Neural cell (in vitro differentiated cells): ENCODE data around the gene GRHL3. TPM values are rescaled to one million over a fixed set of nuclear protein-coding genes. Genes with fewer than 3 reads are reported as not detected.

Source experiments
- H2AFZ ChIP-seq: fragments of 200-600, 300-800 bp; sonication (generic), shearing (Covaris generic); 2 replicates; pipeline ENCODE4 v1.6.0; 2014; ENCODE audit warnings: low read depth, mild to moderate bottlenecking, antibody characterized with exemption, low read length, moderate library complexity
- H3F3A ChIP-seq: fragments of 200-600 bp; shearing (Covaris generic); 2 replicates; pipeline ENCODE4 v1.6.1; 2016; ENCODE audit warnings: mild to moderate bottlenecking, moderate library complexity, mixed read lengths, antibody characterized with exemption, low read length; ENCODE audit not compliant: insufficient read depth, poor library complexity, severe bottlenecking
- H3K27ac ChIP-seq: fragments of 200-600, 300-800 bp; sonication (generic), shearing (Covaris generic); 2 replicates; pipeline ENCODE4 v1.5.1; 2014; ENCODE audit warnings: mild to moderate bottlenecking, low read length, moderate library complexity
- H3K27me3 ChIP-seq: fragments of 300-800, 200-600 bp; sonication (generic), shearing (Covaris generic); 2 replicates; pipeline ENCODE4 v1.6.0; 2014; ENCODE audit warnings: mild to moderate bottlenecking, low read depth, low read length, moderate library complexity; ENCODE audit not compliant: insufficient read depth
- H3K36me3 ChIP-seq: fragments of 300-800, 200-600 bp; sonication (generic), shearing (Covaris generic); 2 replicates; pipeline ENCODE4 v1.5.1; 2014; ENCODE audit warnings: mild to moderate bottlenecking, antibody characterized with exemption, low read length, moderate library complexity; ENCODE audit not compliant: insufficient read depth
- H3K4me2 ChIP-seq: fragments of 300-800, 200-600 bp; sonication (generic), shearing (Covaris generic); 2 replicates; pipeline ENCODE4 v1.6.0; 2014; ENCODE audit warnings: mild to moderate bottlenecking, low read length
- H3K4me3 ChIP-seq: fragments of 300-800, 200-600 bp; sonication (generic), shearing (Covaris generic); 2 replicates; pipeline ENCODE4 v1.5.1; 2014; ENCODE audit warnings: mild to moderate bottlenecking, low read length, moderate library complexity
- H3K79me2 ChIP-seq: fragments of 200-600 bp; shearing (Covaris generic); replicated peaks from 2 replicates; pipeline ENCODE4 v1.6.0; 2014; ENCODE audit warnings: mild to moderate bottlenecking, low read length, moderate library complexity; ENCODE audit not compliant: insufficient read depth
- H3K9ac ChIP-seq: fragments of 300-800, 200-600 bp; sonication (generic), shearing (Covaris generic); 2 replicates; pipeline ENCODE4 v1.6.1; 2016; ENCODE audit warnings: mild to moderate bottlenecking, low read length, mixed read lengths
- H3K9me2 ChIP-seq: fragments of 200-600 bp; shearing (Covaris generic); 2 replicates; pipeline ENCODE4 v1.6.1; 2016; ENCODE audit warnings: mild to moderate bottlenecking, low read length, mixed read lengths; ENCODE audit not compliant: insufficient read depth
- H3K9me3 ChIP-seq: fragments of 200-600, 300-800 bp; sonication (generic), shearing (Covaris generic); 2 replicates; pipeline ENCODE4 v1.6.1; 2016; ENCODE audit warnings: mild to moderate bottlenecking, mixed run types, low read length, moderate library complexity, mixed read lengths
- H4K20me1 ChIP-seq: fragments of 200-600 bp; shearing (Covaris generic); 2 replicates; pipeline ENCODE4 v1.6.1; 2016; ENCODE audit warnings: mild to moderate bottlenecking, mixed run types; ENCODE audit not compliant: insufficient read depth
- EP300 ChIP-seq: fragments of 450-650 bp; conservative IDR thresholded peaks from 2 replicates; pipeline ENCODE4 v1.6.1; 2014; ENCODE audit warnings: antibody characterized with exemption, mild to moderate bottlenecking, moderate library complexity; ENCODE audit not compliant: poor library complexity, severe bottlenecking
- EZH2 ChIP-seq: fragments of 200-600, 300-800 bp; shearing (Covaris generic), sonication (generic); IDR thresholded peaks from 2 replicates; pipeline ENCODE4 v1.6.1; 2014; ENCODE audit warnings: antibody characterized with exemption, low read length, borderline replicate concordance, mild to moderate bottlenecking; ENCODE audit not compliant: insufficient read depth, poor library complexity, severe bottlenecking
- MXI1 ChIP-seq: fragments of 450-650 bp; conservative IDR thresholded peaks from 2 replicates; pipeline ENCODE4 v1.6.1; 2014; ENCODE audit warnings: antibody characterized with exemption, mild to moderate bottlenecking; ENCODE audit not compliant: poor library complexity, severe bottlenecking
- POLR2AphosphoS5 ChIP-seq: IDR thresholded peaks from 2 replicates; pipeline ENCODE4 v1.6.1; 2012
- RAD21 ChIP-seq: fragments of 450-650 bp; conservative IDR thresholded peaks from 2 replicates; pipeline ENCODE4 v1.6.1; 2014; ENCODE audit warnings: antibody characterized with exemption, mild to moderate bottlenecking, moderate library complexity
- SMC3 ChIP-seq: fragments of 450-650 bp; conservative IDR thresholded peaks from 2 replicates; pipeline ENCODE4 v1.6.1; 2014; ENCODE audit warnings: antibody characterized with exemption, mild to moderate bottlenecking, moderate library complexity; ENCODE audit not compliant: poor library complexity
- TAF1 ChIP-seq: IDR thresholded peaks from 2 replicates; pipeline ENCODE4 v1.6.1; 2012; ENCODE audit warnings: low read depth
- polyA plus RNA-seq: library from polyadenylated mRNA; depleted of rRNA; stranded (reverse); fragments of >200 nt; gene quantifications from 2 replicates; pipeline ENCODE4 v1.2.3, GENCODE V29; 2014
- TF ChIP-seq, protein P1 (sequence below): IDR thresholded peaks from 2 replicates; pipeline ENCODE4 v1.6.1; 2012; ENCODE audit warnings: borderline replicate concordance
- TF ChIP-seq, protein P2 (sequence below): fragments of 450-650 bp; IDR thresholded peaks from 2 replicates; pipeline ENCODE4 v1.5.1; 2014; ENCODE audit warnings: antibody characterized with exemption, mild to moderate bottlenecking, moderate library complexity; ENCODE audit not compliant: poor library complexity, severe bottlenecking

The GRHL3 gene
- polyA plus RNA-seq, 1 donor from 2014 or later = not detected

DNA sequence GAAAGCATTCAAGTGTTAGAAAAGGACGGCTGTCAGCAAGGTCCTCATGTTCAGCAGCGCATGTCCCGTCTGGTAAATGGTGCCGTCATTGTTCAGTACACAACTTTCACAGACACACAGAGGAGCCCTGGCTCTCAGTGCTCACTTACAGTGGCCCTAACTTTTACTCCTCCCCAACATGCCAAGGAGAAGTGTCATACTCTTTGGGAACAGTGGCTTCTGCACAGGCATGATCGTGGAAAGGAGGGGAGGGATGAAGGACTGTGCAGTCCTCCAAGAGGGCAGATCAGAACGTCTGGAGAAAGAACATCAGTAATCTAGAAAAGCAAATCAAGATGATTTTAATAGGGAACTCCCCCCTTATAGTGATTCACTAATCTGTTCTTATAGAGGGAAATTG, 3.8 kb upstream of the GRHL3 start:
- Histone ChIP-seq H3K27me3 (peaks cover 25% of the 10 kb centered on the region), H2AFZ (no peak overlapping the region), H3K9me3 (no peaks in the 10 kb centered on the region)

DNA sequence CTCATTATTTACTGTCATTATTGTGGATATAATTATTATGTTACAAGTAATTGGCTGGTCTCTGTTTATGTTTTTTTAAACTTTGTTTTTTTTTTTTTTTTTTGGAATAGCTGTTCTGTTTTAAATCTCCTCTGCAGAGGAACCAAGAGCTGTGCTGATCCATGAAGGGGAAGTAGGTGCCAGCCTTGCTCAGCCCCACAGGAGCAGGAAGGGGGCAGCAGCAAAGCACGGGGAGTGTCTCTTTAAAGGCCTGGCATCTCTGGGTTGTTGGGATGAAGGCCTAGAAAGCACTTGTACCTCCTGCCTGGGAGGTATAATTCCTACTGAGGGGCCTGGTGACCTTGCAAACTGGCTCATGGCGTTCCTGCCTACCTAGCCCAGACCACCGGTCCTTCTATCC, 2.5 kb upstream of the GRHL3 start:
- Histone ChIP-seq H4K20me1 (no peaks in the 10 kb centered on the region), H3K9me3 (no peaks in the 10 kb centered on the region), H3K27me3 (peaks cover 38% of the 10 kb centered on the region), H2AFZ (no peak overlapping the region), H3K79me2 (no peaks in the 10 kb centered on the region), H3K9me2 (no peaks in the 10 kb centered on the region), H3K4me2 (no peak overlapping the region), H3K9ac (no peak overlapping the region), H3K36me3 (no peaks in the 10 kb centered on the region), H3K27ac (no peak overlapping the region), H3F3A (no peaks in the 10 kb centered on the region), H3K4me3 (no peak overlapping the region)
- TF ChIP-seq, protein P1, sequence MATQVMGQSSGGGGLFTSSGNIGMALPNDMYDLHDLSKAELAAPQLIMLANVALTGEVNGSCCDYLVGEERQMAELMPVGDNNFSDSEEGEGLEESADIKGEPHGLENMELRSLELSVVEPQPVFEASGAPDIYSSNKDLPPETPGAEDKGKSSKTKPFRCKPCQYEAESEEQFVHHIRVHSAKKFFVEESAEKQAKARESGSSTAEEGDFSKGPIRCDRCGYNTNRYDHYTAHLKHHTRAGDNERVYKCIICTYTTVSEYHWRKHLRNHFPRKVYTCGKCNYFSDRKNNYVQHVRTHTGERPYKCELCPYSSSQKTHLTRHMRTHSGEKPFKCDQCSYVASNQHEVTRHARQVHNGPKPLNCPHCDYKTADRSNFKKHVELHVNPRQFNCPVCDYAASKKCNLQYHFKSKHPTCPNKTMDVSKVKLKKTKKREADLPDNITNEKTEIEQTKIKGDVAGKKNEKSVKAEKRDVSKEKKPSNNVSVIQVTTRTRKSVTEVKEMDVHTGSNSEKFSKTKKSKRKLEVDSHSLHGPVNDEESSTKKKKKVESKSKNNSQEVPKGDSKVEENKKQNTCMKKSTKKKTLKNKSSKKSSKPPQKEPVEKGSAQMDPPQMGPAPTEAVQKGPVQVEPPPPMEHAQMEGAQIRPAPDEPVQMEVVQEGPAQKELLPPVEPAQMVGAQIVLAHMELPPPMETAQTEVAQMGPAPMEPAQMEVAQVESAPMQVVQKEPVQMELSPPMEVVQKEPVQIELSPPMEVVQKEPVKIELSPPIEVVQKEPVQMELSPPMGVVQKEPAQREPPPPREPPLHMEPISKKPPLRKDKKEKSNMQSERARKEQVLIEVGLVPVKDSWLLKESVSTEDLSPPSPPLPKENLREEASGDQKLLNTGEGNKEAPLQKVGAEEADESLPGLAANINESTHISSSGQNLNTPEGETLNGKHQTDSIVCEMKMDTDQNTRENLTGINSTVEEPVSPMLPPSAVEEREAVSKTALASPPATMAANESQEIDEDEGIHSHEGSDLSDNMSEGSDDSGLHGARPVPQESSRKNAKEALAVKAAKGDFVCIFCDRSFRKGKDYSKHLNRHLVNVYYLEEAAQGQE = no peak
- TF ChIP-seq EP300 = no peak
- TF ChIP-seq MXI1 = no peak
- TF ChIP-seq SMC3 = no peak
- no peak for TF ChIP-seq TAF1
- TF ChIP-seq RAD21 = no peak
- no peak for TF ChIP-seq EZH2
- TF ChIP-seq, protein P2, sequence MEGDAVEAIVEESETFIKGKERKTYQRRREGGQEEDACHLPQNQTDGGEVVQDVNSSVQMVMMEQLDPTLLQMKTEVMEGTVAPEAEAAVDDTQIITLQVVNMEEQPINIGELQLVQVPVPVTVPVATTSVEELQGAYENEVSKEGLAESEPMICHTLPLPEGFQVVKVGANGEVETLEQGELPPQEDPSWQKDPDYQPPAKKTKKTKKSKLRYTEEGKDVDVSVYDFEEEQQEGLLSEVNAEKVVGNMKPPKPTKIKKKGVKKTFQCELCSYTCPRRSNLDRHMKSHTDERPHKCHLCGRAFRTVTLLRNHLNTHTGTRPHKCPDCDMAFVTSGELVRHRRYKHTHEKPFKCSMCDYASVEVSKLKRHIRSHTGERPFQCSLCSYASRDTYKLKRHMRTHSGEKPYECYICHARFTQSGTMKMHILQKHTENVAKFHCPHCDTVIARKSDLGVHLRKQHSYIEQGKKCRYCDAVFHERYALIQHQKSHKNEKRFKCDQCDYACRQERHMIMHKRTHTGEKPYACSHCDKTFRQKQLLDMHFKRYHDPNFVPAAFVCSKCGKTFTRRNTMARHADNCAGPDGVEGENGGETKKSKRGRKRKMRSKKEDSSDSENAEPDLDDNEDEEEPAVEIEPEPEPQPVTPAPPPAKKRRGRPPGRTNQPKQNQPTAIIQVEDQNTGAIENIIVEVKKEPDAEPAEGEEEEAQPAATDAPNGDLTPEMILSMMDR = no peak
- no peak for TF ChIP-seq POLR2AphosphoS5

More for the DNA sequence above, 3.8 kb upstream of the GRHL3 start:
- H3F3A ChIP-seq = no peaks in the 10 kb centered on the region
- H4K20me1 ChIP-seq = no peaks in the 10 kb centered on the region
- TF ChIP-seq EZH2 = no peak
- TF ChIP-seq RAD21 = no peak
- no peak for TF ChIP-seq POLR2AphosphoS5
- TF ChIP-seq, protein P2 = no peak
- no peak for TF ChIP-seq EP300
- no peak for TF ChIP-seq SMC3
- H3K9me2 ChIP-seq = no peaks in the 10 kb centered on the region
- no peak overlapping the region for H3K9ac ChIP-seq
- no peak overlapping the region for H3K4me3 ChIP-seq
- H3K79me2 ChIP-seq = no peaks in the 10 kb centered on the region
- H3K4me2 ChIP-seq = no peak overlapping the region
- no peak overlapping the region for H3K27ac ChIP-seq
- H3K36me3 ChIP-seq = no peaks in the 10 kb centered on the region
